Stimulated activated CD4-positive, alpha-beta T cell treated with anti-CD3 and anti-CD28 coated beads, Interleukin-1b, Interleukin-23, amount 100 ng/mL, for 4 hours (primary cell): Measurements from ENCODE around the gene PRKCZ.

Experiments
- DNase-seq, 2 donors: peaks; one replicate each; pipeline ENCODE4 v3.0.0-alpha.2; 2020; ENCODE audit warnings: low read depth in 2 of 2

Gene PRKCZ

GRCh38 chr1:2194319-2194897, 144.2 kb downstream of the PRKCZ start, which contains the start of gene FAAP20:
Gene FAAP20, minus strand, starts transcription at chr1:2194772. Its CDS starts 23 bp downstream, at chr1:2194749.
- peak; percentile 57 to 66 for DNase-seq

- DNase-seq: peak; percentile 73 to 82
Measured at GRCh38 chr1:2194898-2195673, 144.9 kb downstream of the PRKCZ start.

GRCh38 chr1:2195785-2196184, 145.6 kb downstream of the PRKCZ start:
- no peak for DNase-seq

GRCh38 chr1:2196901-2197638, 146.9 kb downstream of the PRKCZ start:
- DNase-seq: no peak

- no peak for DNase-seq
Measured at GRCh38 chr1:2197707-2198165, 147.5 kb downstream of the PRKCZ start.

GRCh38 chr1:2198571-2198970, 148.4 kb downstream of the PRKCZ start:
- DNase-seq: no peak

- peak; percentile 63 to 74 for DNase-seq
Measured at GRCh38 chr1:2199042-2199810, 149.0 kb downstream of the PRKCZ start.

GRCh38 chr1:2200308-2200943, 150.2 kb downstream of the PRKCZ start:
- DNase-seq: no peak

GRCh38 chr1:2201062-2201461, 150.9 kb downstream of the PRKCZ start:
- DNase-seq: no peak

GRCh38 chr1:2202008-2202575, 151.9 kb downstream of the PRKCZ start:
- DNase-seq: no peak

- no peak for DNase-seq
Measured at GRCh38 chr1:2202843-2203601, 152.8 kb downstream of the PRKCZ start.

- no peak for DNase-seq
Measured at GRCh38 chr1:2203671-2204414, 153.6 kb downstream of the PRKCZ start.

GRCh38 chr1:2204415-2205190, 154.4 kb downstream of the PRKCZ start:
- DNase-seq: peak in 1 of 2 donors; percentile 91

- peak in 1 of 2 donors; percentile 94 for DNase-seq
Measured at GRCh38 chr1:2205191-2205952, 155.2 kb downstream of the PRKCZ start.

- no peak for DNase-seq
Measured at GRCh38 chr1:2206813-2207487, 156.7 kb downstream of the PRKCZ start.

- DNase-seq: no peak
Measured at GRCh38 chr1:2208309-2209239, 158.4 kb downstream of the PRKCZ start.
